Measurements from ENCODE around the gene MACF1. TPM values are rescaled to one million over a fixed set of nuclear protein-coding genes. Genes with fewer than 3 reads are reported as not detected.

Gene MACF1
- total and polyA plus RNA-seq, 2 donors (not counting 1 experiment from before 2014, with no cell fraction given) = 64.1 to 159 TPM

- H2AFZ ChIP-seq (ENCODE audit: insufficient read depth, low read depth, low read length, poor library complexity, severe bottlenecking) = peak overlapping the region; percentile 53
- H3K36me3 ChIP-seq (replicated peaks in 1 of 2; ENCODE audit: control extremely low read depth in 1 of 2, control insufficient read depth in 1 of 2, extremely low read depth in 1 of 2, insufficient read depth in 2 of 2, low read length in 1 of 2) = peaks cover 2 to 6% of the 10 kb centered on the region in 2 experiments
- H3K79me2 ChIP-seq (ENCODE audit: control insufficient read depth, insufficient read depth, low read length) = peaks cover 41% of the 10 kb centered on the region
- Mint-ChIP-seq H3K27me3 (no peaks in the 10 kb centered on the region), H3K4me1 (peaks cover 49% of the 10 kb centered on the region), H3K27ac (peak overlapping the region; percentile 91), H3K4me3 (peak overlapping the region; percentile 89), H3K9me3 (ENCODE audit: insufficient read depth) (no peaks in the 10 kb centered on the region)
- no peaks in the 10 kb centered on the region for H3K27me3 ChIP-seq (replicated peaks in 1 of 4; ENCODE audit: control extremely low read depth in 1 of 4, control insufficient read depth in 3 of 4, insufficient read depth in 4 of 4, low read length in 3 of 4)
- H3K4me1 ChIP-seq (ENCODE audit: control insufficient read depth in 2 of 2, insufficient read depth in 2 of 2, low read length in 2 of 2) = peaks cover 36 to 44% of the 10 kb centered on the region in 2 donors
- intact Hi-C loops (cut with micrococcal nuclease) = loop anchor here (2.0 kb wide), 1 partner anchor 18 kb away; no protein-coding TSS in a partner anchor
- POLR2A ChIA-PET = interaction anchor here (1.2 kb wide), 1 partner anchor 9 kb away, joined by 4 read pairs; no protein-coding TSS in a partner anchor
- no peaks in the 10 kb centered on the region for H4K20me1 ChIP-seq (ENCODE audit: control insufficient read depth, insufficient read depth, low read length, poor library complexity, severe bottlenecking)
- H3K27ac ChIP-seq (ENCODE audit: low read length in 2 of 2) = peak overlapping the region; percentile 19 to 92
- no peak for TF ChIP-seq CTCF (IDR thresholded peaks at IDR 0.05)
- TF ChIP-seq EZH2 (IDR thresholded peaks at IDR 0.05; ENCODE audit: borderline replicate concordance, insufficient read depth, low read depth, low read length, poor library complexity, severe bottlenecking) = no peak
- CTCF ChIA-PET = interaction anchor here (0.9 to 9.8 kb wide), 5 partner anchors 23 to 128 kb away, joined by 3 to 101 read pairs (median 9); no protein-coding TSS in a partner anchor
- H3K9ac ChIP-seq (ENCODE audit: low read length) = peak overlapping the region; percentile 63
- peak overlapping the region in 3 of 5 experiments; percentile 53 to 65 (median 61) for H3K4me3 ChIP-seq (ENCODE audit: control extremely low read depth in 1 of 5, extremely low read depth in 1 of 5, insufficient read depth in 1 of 5, low read depth in 2 of 5, low read length in 4 of 5)
- DNase-seq = no peak
- no peaks in the 10 kb centered on the region for H3K9me3 ChIP-seq (ENCODE audit: control extremely low read depth in 1 of 3, control insufficient read depth in 2 of 3, insufficient read depth in 1 of 3, low read length in 2 of 3)
- WGBS (ENCODE audit: insufficient coverage) = no CpG with 5 or more reads among the region's 1 CpG
- H3K4me2 ChIP-seq (replicated peaks; ENCODE audit: low read depth, low read length, poor library complexity, severe bottlenecking) = peak overlapping the region; percentile 87
- ATAC-seq (ENCODE audit: low read depth) = no peak
These were observed 10.2 kb downstream of the MACF1 start for GRCh38 chr1:39214714-39214997.
